Body of pancreas (tissue), 4 donors: ENCODE data around the gene DCP2. TPM values are rescaled to one million over a fixed set of nuclear protein-coding genes. Genes with fewer than 3 reads are reported as not detected.

ENCODE experiments used
- ATAC-seq: fragments of 150-250 bp; one replicate; pipeline ENCODE4 v1.9.1; 2016
- DNase-seq, 4 donors: peaks; one replicate each; pipeline ENCODE4 v3.0.0-alpha.2; 2019
- H3K27ac ChIP-seq, 4 donors: fragments of 200-600 bp; sonication (generic); 1 replicate in 3 of 4; 2 replicates in 1 of 4; pipeline versions ENCODE4 v1.5.1 to v1.6.1; 2016 to 2019; ENCODE audit warnings: mild to moderate bottlenecking in 1 of 4, mixed read lengths in 1 of 4, moderate library complexity in 1 of 4
- H3K27me3 ChIP-seq, 2 donors: fragments of 200-600 bp; sonication (generic); one replicate each; pipeline ENCODE4 v1.6.0; 2016; ENCODE audit warnings: mild to moderate bottlenecking in 1 of 2
- H3K36me3 ChIP-seq, 2 donors: fragments of 200-600 bp; sonication (generic); replicated peaks in 1 of 2; 2 replicates each; pipeline ENCODE4 v1.5.1; 2016; ENCODE audit warnings: low read depth in 2 of 2; ENCODE audit not compliant: insufficient read depth in 1 of 2
- H3K4me1 ChIP-seq: fragments of 200-600 bp; sonication (generic); one replicate; pipeline ENCODE4 v1.6.0; 2016
- H3K4me3 ChIP-seq, 2 donors: fragments of 200-600 bp; sonication (generic); 1 replicate in 1 of 2; 2 replicates in 1 of 2; pipeline ENCODE4 v1.5.1; 2016 to 2019
- H3K9me3 ChIP-seq, 3 donors: fragments of 200-600 bp; sonication (generic); 1 replicate in 2 of 3; 2 replicates in 1 of 3; pipeline ENCODE4 v1.5.1; 2016
- CTCF ChIP-seq, 7 experiments: fragments of 450-650 bp in 4 of 7; fragments of 200-600 bp in 3 of 7; sonication (generic) in 3 of 7; IDR thresholded peaks; one replicate each; pipeline ENCODE4 v1.5.1; 2016 to 2019; ENCODE audit warnings: antibody characterized with exemption in 7 of 7
- POLR2A ChIP-seq, 3 donors: fragments of 450-650 bp; IDR thresholded peaks; one replicate each; pipeline ENCODE4 v1.6.1; 2016; ENCODE audit warnings: antibody characterized with exemption in 3 of 3, mild to moderate bottlenecking in 2 of 3
- WGBS, 2 donors: methylation state at CpG; one replicate each; pipeline ENCODE4 v1.1.5; 2017; 5-methylcytosine and 5-hydroxymethylcytosine counted together
- intact Hi-C: fragments of 100-400 bp; cut with DNase I; formaldehyde crosslinking; loops from one replicate; pipeline ENCODE4 v1.15.1; 2023
- total RNA-seq, 2 donors: library from RNA; depleted of rRNA; stranded (reverse); fragments of >200 nt; gene quantifications; one replicate each; pipeline ENCODE4 v1.1.0, GENCODE V29; 2016

Gene DCP2
- total RNA-seq, 2 donors from 2014 or later = 11.2 to 12.5 TPM

- no peak overlapping the region for H3K27ac ChIP-seq
- H3K27me3 ChIP-seq = no peaks in the 10 kb centered on the region
- ATAC-seq = no peak
- H3K4me1 ChIP-seq = no peaks in the 10 kb centered on the region
- H3K36me3 ChIP-seq = no peaks in the 10 kb centered on the region
- H3K4me3 ChIP-seq = no peak overlapping the region
- WGBS, 2 donors = 79 to 90% methylated on average over 8 of the region's 8 CpGs
- H3K9me3 ChIP-seq = no peaks in the 10 kb centered on the region
- intact Hi-C loops = no loop called here
- TF ChIP-seq CTCF (IDR thresholded peaks at IDR 0.05) (no peak), POLR2A (IDR thresholded peaks at IDR 0.05) (no peak)
- DNase-seq = no peak
These were observed 10.8 kb upstream of the DCP2 start for GRCh38 chr5:112965733-112966306.

GRCh38 chr5:112967520-112968083, 9.0 kb upstream of the DCP2 start:
- no peak for ATAC-seq
- Histone ChIP-seq H3K27me3 (no peaks in the 10 kb centered on the region), H3K4me3 (no peak overlapping the region), H3K9me3 (no peaks in the 10 kb centered on the region), H3K4me1 (no peaks in the 10 kb centered on the region), H3K27ac (no peak overlapping the region), H3K36me3 (no peaks in the 10 kb centered on the region)
- intact Hi-C loops = no loop called here
- 90 to 91% methylated on average over 6 of the region's 6 CpGs for WGBS, 2 donors
- TF ChIP-seq CTCF (IDR thresholded peaks at IDR 0.05) (no peak), POLR2A (IDR thresholded peaks at IDR 0.05) (no peak)
- no peak for DNase-seq

- intact Hi-C loops = no loop called here
- WGBS, 2 donors = 57 to 64% methylated on average over 5 of the region's 5 CpGs
- H3K27ac ChIP-seq = no peak overlapping the region
These were observed 8.0 kb upstream of the DCP2 start for GRCh38 chr5:112968411-112969106.

GRCh38 chr5:112971276-112971675, 5.3 kb upstream of the DCP2 start:
- H3K9me3 ChIP-seq = no peaks in the 10 kb centered on the region
- no peaks in the 10 kb centered on the region for H3K36me3 ChIP-seq
- peaks cover 5% of the 10 kb centered on the region for H3K4me1 ChIP-seq
- H3K27ac ChIP-seq = no peak overlapping the region
- intact Hi-C loops = no loop called here
- no peak for DNase-seq
- H3K27me3 ChIP-seq = no peaks in the 10 kb centered on the region
- no peak for ATAC-seq
- 89 to 94% methylated on average over 4 of the region's 4 CpGs for WGBS, 2 donors
- H3K4me3 ChIP-seq = no peak overlapping the region
- no peak for TF ChIP-seq POLR2A (IDR thresholded peaks at IDR 0.05)
- no peak for TF ChIP-seq CTCF (IDR thresholded peaks at IDR 0.05)

More at GRCh38 chr5:112968411-112969106, 8.0 kb upstream of the DCP2 start:
- DNase-seq (no peak), ATAC-seq (no peak)
- no peak overlapping the region for H3K4me3 ChIP-seq
- H3K9me3 ChIP-seq = no peaks in the 10 kb centered on the region
- no peaks in the 10 kb centered on the region for H3K4me1 ChIP-seq
- H3K27me3 ChIP-seq = no peaks in the 10 kb centered on the region
- TF ChIP-seq CTCF (IDR thresholded peaks at IDR 0.05) (no peak), POLR2A (IDR thresholded peaks at IDR 0.05) (no peak)
- no peaks in the 10 kb centered on the region for H3K36me3 ChIP-seq
